ENCODE results near the gene EHMT1.
A peak's percentile ranks its signal among the peaks of the same experiment; 100 is the strongest.
"Not testable (repeated sequence)": the region's sequence is repeated elsewhere in the genome, so short reads cannot be mapped to it uniquely, and the experiment has no call there.

The EHMT1 gene

DNA sequence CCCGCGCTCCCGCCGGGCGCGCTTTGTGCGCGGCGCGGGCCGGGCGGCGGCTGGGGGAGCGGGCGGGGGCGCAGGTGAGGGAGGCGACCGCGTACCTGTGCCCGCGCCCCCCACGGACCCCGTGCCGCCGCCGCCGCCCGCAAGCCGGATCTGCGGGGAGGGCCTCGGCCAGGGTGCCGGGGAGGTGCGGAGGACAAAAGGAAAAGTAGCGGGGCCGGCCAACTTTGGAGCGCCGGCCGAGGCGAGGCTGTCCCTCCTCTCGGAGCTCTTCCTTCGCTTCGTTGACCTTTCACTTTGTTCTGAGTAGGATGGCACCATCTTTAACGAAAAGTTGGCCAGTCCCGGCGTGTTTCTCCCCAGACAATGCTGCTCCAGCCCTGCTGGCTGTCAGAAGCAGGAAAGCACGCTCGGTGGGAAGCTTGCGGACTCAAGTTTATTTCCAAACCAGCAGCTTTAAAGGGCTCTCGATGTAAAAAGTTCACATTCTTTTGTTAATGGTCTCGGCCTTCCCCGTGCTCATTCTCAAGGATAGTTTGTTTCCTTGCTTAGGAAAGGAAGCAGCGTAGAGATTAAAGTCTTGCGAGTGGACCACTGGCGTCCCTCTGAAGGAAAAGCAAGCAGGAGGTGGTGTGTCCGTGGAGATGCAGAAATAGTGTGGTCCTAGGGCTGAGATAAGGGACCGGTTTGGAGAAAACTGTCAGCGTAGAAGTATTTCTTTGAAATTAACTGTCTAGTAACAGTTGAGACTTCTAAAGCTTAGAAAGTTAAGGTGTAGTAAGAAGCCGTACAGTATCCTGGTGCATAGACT is 639 bp downstream of the EHMT1 start:
- peak; percentile 48 for DNase-seq

DNA sequence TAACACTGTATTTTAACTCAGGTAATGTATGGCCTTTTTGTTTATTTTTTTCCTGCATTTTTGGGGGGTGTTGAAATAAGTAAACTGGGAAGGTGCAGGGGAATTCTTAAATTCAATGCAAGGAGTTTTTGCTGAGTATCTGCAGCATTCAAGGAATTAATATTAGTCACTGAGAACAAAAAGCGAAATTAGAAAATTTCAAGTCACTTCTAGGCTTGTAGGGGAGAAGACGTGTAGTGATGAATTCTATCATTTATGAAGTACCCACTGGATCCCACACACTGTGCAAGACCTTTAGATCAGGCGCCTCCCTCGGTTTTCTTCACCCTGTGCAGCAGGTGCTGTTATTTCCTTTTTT is 1.2 kb downstream of the EHMT1 start:
- peak; percentile 23 for DNase-seq

DNA sequence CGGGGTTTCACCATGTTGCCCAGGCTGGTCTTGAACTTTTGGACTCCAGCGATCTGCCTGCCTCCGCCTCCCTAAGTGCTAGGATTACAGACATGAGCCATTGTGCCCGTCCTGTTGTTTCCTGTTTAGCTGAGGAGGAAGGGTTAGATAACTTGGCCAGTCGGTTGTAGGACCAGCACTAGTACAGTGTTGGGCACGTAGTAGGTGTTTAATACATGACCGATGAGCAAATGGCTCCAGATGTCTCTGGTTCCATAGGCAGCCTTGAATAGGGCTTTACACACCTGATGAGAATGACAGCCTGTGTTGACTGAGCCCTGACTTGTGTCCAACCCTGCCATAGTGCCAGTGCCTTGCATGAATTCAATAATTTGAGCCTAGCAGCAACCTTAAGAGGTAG is 1.8 kb downstream of the EHMT1 start:
- no peak for DNase-seq

DNA sequence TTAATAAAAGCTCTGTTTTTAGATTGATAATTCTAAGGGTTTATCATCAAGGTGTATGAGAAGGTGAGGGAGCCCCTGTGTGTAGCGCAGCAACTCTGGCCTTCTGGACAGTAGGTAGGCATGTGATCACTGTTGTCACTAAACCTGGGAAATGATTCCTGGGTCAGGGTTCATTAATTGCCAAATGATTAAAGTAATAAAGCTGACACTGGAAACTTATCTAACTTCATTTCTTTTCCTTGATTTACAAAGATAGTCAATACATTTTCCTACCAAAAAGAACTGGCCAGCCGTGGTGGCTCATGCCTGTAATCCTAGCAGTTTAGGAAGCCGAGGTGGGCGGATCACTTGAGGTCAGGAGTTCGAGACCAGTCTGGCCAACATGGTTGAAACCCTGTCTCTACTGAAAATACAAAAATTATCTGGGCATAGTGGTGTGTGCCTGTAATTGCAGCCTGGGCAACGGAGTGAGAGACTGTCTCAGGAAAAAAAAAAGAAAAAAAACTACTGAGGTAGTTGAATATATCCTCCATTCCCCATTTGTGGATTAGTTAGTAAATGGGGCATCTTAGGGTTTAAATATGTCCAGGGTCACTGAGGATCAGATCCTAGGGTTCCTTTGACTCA is 2.4 kb downstream of the EHMT1 start:
- DNase-seq: no peak

DNA sequence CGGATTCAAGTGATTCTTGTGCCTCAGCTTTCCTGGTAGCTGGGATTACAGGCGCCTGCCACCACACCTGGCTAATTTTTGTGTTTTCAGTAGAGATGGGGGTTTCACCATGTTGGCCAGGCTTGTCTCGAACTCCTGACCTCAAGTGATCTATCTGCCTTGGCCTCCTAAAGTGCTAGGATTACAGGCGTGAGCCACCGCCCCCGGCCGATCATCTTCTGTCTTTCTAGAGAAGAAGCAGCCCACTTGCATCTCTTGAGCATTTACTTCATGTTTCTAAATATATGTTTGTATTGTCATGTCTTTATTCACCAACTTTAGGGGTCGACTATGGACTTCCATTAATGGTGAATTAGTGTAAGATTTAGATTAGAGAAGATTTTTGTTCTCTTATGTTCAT is 3.4 kb downstream of the EHMT1 start:
- not testable (repeated sequence) for DNase-seq

DNA sequence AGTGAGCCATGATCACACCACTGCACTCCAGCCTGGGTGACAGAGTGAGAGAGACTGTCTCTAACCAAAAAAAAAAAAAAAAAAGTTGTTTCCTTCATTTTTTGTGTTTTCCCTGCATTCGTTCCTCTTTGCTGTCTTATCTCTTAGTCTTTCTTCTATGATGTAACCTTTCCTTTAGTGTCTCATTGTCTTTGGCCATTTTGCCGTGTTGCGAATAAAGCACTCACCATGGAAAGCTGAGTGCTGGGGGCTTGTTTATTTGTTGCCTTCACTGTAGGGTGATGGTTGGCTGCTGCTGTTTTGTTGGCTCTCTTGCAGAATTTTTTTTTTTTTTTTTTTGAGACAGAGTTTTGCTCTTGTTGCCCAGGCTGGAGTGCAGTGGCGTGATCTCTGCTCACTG is 7.7 kb downstream of the EHMT1 start:
- DNase-seq: no peak

DNA sequence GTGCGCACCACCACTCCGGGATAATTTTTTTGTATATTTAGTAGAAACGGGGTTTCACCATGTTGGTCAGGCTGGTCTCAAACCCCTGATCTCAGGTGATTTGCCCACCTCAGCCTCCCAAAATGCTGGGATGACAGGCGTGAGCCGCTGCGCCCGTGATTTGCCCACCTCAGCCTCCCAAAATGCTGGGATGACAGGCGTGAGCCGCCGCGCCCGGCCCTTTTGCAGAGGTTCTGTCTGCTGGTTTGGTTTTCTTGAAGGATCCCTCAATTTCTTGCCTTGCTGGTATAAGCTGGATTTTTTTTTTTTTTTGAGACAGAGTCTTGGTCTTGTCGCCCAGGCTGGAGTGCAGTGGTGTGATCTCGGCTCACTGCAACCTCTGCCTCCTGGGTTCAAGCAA is 8.6 kb downstream of the EHMT1 start:
- DNase-seq: not testable (repeated sequence)

DNA sequence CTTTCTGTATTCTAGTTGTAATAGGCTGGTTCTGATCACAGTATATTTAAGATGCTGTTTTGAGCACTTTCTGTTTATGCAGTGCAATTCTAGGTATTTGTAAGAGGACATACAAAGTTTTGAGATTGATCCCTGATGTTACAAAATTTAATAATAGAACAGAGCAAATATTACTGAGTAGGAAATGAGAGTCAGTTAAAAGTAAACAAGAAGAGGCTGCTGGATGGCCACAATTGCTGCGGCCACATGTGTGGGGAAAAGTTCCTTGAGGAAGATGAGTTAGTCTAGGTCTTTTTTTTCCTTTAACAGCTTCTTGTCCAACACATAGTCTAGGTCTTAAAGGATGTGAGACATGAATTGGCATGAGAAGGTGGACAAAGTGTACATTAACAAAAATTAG is 11.3 kb downstream of the EHMT1 start:
- no peak for DNase-seq

DNA sequence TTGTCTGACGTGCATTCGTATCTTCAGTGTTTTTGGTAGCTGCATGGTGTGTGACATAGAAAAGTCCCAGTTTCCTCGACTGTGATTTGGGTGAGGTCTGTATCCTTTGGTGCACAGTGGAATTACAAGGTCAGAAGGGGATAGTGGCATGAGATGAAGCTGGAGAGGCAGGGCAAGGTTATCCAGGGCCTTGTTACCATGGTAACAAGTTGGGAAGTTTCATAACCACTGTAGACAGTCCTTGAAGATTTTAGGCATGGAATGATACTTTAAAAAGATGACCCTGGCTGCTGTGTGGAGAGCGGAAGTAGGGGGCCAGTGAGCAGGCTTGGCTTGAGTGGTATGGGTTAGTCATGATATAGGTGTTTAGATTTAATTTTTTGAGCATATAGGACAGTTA is 11.9 kb downstream of the EHMT1 start:
- no peak for DNase-seq

DNA sequence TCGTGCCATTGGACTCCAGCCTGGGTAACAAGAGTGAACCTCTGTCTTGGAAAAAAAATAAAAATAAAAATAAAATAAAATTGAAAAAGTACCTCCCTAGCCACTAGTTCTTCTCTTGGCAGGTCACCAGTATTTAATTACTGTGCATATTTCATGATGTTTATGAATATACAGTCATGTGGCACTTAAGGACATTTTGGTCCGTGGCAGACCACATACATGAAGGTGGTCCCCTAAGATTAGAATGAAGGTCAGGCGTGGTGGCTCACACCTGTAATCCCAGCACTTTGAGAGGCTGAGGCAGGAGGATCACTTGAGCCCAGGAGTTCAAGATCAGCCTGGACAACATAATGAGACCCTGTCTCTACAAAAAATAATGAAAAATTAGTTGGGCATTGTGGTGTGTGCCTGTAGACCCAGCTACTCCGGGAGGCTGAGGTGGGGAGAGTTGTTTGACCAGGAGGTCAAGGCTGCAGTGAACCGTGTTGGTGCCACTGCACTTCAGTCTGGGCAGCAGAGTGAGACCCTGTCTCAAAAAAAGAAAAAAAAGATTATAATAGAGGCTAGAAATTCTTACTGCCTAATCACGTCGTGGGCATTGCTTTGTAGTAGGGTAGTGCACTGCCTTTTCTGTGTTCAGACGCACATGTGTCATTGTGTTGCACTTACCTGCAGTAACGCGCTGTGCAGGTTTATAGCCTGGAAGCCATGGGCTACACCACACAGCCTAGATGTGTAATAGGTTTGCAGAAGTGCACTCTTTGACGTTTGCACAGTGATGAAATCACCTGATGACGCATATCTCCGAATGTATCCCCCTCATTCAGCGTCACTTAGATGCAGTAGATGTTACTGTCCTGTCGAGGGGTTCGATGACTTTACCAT is 12.8 kb downstream of the EHMT1 start:
- DNase-seq: peak; percentile 28

DNA sequence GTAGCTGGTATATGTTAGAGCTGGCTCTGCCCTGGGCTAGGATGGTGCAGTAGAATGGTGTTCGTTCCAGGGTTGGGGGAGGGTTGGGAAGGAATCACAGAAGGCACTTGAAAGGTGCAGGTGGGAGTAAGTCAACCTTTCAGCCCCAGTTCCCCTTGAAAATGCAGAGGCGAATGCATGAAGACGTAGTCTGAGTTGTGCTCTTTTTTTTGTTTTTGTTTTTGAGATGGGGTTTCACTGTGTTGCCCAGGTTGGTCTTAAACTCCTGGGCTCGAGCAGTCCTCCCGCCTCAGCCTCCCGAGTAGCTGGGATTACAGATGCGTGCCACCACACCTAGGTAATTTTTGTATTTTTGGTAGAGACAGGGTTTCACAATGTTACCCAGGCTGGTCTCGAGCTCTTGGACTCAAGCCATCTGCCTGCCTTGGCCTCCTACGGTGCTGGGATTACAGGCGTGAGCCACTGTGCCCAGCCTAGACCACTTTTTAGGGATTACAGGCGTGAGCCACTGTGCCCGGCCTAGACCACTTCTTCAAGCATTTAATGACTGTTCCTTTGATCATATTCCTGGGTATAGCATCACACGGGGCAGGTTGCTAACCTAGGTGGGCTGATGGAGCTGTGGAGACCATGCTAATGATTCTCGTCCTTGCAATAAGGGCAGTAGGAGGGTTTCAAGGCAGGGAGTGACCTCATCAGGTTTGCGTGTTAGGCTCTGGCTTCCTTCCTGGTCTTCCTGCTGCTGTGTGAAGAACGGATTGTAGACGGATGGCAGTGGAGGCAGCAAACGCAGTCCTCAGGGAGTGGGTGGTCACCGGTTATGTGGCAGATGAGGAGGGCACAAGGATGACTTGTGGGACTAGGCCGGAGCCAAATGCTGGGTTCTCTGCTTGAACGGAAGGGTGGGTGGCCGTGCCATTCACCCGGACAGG is 13.7 kb downstream of the EHMT1 start:
- peak; percentile 52 for DNase-seq

DNA sequence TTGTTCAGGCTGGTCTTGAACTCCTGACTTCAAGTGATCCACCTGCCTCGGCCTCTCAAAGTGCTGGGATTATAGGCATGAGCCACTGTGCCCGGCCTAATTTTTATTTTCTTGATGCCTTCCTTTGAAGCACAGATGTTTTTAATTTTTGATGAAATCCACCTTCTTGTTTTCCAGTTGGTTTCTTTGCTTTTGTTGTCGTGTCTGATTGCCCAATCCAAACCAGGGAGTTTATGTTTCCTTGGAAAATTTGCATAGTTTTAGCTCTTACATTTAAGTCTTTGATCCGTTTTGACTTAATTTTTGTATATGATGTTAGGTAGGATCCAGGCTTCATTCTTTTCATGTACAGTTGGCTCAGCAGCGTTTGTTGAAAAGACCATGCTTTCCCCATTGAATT is 15.2 kb downstream of the EHMT1 start:
- DNase-seq: no peak

DNA sequence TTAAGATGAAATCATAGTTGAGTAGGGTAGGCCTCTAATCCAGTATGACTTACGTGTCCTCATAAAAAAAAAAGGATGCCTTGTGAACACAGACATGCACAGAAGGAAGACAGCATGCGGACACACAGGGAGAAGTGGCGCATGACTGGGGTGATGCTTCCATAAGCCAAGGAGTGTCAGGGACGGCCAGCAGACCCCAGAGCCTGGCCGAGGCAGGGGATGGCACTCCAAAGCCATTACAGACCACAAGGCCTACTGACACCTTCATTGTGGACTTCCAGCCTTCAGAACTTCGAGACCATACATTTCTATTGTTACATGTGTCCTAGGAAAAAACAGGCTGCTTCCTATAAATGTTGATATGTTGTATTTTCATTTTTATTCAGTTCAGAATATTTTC is 19.9 kb downstream of the EHMT1 start:
- DNase-seq: no peak

DNA sequence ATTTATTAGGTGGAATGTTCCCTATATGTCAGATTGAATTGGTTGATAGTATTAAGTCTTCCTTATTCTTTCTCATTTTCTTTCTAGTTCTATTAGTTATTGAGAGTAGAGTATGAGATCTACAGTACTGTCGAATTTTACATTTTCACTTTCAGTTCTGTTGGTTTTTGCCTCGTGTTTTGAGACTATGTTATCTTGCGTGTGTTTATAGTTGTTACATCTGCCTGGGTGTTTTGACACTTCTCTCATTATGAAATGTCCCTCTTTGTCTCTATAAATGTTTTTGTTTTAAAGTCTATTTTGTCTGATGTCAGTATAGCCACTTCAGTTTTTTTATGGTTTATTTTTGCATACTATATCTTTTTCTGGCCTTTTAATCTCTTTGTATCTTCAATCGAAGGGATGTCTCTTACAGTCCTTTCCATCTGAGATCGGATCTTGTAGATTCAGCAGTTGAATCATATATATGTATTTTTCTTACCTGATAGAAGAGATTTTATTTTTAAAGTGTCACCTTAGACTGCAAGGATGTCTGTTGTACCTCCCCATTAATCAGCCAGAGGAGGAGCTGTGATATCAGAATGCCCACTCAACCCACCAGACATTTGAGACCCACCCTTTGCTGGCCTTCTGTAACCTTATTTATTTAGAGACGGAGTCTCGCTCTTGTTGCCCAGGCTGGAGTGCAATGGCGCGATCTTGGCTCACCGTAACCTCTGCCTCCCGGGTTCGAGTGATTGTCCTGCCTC is 20.7 kb downstream of the EHMT1 start:
- DNase-seq: peak; percentile 78

DNA sequence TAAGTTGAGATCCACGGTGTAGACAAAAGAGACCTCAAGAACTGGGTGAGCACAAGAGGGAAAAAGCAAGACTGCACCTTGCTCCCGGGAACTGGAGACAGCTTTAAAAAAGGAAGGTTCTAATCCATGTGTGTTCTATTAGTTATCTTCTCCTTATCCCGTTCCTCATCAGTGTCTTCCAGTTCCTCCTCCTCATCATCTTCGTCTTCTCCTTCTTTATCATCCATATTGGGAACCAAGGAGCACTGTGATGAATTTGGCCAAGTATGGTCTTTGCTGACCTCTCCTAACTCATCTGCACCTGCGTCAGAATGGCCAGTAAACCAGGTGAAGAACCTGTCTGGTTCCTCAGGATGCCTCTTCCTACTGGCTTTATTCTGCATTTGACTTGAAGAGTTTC is 22.1 kb downstream of the EHMT1 start:
- DNase-seq: no peak

DNA sequence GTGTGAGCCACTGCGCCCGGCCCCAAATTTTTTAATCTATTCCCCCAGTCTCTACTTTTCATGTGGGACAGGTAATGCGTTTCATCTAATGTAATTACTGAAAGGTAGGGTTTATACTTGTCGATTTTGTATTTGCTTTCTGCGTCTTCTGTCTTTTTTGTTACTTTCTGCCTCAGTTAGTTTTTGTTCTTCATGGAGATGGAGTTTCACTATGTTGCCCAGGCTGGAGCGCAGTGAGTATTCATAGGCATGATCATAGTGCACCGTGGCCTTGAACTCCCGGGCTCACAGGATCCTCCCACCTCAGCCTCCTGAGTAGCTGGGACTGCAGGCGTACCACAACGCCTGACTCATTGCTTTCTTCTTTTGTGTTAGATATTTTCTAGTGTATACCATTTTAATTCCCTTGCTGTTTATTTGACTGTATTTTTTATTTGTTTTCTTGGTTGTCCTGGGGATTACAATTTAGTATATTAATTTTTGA is 23.4 kb downstream of the EHMT1 start:
- DNase-seq: no peak

DNA sequence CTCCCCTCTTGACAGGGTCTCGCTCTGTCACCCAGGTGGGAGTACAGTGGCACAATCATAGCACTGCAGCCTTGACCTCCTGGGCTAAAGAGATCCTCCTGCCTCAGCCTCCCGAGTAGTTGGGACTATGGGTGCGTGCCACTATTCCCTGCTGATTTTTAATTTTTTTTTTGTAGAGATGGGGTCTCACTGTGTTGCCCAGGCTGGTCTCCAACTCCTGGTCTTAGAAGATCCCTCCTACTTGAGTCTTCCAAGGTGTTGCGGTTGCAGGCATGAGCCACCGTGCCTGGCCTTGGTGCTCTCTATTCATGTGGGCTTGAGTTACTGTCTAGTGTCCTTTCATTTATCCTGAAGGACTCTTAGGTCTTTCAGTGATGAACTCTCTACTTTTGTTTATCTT is 24.1 kb downstream of the EHMT1 start:
- no peak for DNase-seq

DNA sequence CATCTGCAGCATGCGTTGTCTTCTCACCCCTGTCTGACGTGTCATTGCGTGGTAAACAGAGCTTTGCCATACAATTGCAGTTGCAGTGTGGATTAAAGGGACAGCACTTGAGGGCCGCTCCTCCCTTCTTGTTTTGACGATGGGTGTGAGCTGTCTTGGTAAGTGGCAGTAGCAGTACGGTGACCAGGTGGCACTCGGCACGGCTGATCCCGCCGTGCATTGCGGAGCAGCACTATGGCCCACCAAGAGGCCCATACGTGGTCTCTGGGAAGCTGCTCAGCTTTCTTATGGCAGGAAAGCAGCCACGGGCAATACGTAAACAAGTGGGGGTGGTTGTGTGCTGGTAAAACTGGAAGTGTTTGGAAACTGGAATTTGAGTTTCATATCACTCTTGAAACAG is 25.1 kb downstream of the EHMT1 start:
- DNase-seq: peak; percentile 24

DNA sequence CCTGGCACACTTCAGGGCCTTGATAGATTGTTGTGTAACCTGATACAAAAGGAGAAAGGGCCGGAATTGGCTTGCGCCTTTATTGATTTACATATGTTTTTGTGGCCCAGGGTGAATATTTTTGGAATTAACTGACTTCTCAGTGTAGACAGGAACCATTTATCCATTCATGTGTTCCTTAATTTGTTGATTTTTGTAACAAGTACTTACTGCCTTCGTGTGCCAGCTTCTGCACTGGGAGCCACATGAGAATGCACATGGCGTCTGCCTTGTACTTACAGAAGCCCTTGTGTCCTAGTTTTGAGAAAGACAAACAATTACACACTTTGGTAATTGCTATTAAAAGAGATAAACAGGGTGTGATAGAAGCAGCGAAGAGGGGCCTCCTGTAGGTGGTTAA is 26.4 kb downstream of the EHMT1 start:
- no peak for DNase-seq

DNA sequence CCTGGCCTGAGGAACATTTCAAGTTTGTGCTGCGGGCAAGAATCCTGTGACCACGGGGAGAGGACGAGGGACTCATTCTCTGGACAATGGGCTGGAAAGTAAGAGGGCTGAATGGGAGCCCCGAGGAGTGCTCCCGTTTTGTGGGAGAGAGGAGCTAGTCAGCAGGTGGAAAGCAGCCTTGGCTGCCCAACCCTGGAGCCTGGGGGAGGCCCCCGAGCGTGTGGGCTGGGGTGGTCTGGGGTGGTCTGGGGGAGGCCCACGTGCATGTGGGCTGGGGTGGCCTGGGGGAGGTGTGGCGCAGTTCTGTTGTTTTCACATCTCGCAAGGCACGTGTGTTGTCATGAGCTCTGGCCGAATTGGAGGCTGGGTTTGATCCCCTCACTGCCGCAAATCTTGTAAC is 27.5 kb downstream of the EHMT1 start:
- DNase-seq: no peak

DNA sequence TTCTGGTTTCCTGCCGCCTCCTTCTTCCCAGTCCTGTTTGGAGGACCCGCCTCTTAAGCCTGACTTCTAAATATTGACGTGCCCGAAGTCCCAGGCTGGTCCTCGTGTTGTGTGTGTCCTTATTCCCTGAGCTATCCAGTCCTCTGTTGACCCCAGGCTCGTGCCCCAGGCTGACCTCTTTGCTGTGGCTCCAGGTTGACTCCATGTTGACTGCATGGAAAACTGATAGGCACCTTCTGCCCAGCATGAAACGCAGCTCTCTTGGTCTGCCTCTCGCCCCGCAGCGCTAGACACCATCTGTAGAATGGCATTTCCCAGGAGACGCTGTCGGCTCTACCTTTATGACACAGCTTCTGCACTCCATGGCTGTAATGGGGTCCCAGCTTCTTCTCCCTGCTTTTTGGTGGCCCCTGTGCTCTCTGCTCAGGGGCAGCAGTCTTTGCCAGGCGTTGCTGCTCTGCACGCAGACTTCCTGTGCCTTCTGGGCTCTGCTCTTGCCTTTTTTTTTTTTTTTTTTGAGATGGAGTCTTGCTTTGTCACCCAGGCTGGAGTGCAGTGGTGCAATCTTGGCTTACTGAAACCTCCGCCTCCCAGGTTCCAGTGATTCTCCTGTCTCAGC is 28.4 kb downstream of the EHMT1 start:
- peak; percentile 14 for DNase-seq

Measured in suppressor macrophage treated with lipopolysaccharide for 4 hours (primary cell).